PFSK-1 (cell line): Measurements from ENCODE around the gene SLC66A3.

ENCODE experiments used
- FOXP2 ChIP-seq: optimal IDR thresholded peaks from 2 replicates; pipeline ENCODE3; 2011; ENCODE audit warnings: borderline replicate concordance, control low read depth, inconsistent platforms; ENCODE audit not compliant: insufficient read depth; ENCODE audit errors: extremely low read length, extremely low read depth
- POLR2AphosphoS5 ChIP-seq: IDR thresholded peaks from 2 replicates; pipeline ENCODE4 v1.6.1; 2012; ENCODE audit warnings: low read depth, mild to moderate bottlenecking, control low read depth, low read length, moderate library complexity
- SIN3A ChIP-seq: IDR thresholded peaks from 2 replicates; pipeline ENCODE4 v1.6.1; 2012; ENCODE audit warnings: mild to moderate bottlenecking, low read length, moderate library complexity, borderline replicate concordance; ENCODE audit not compliant: insufficient read depth
- TAF1 ChIP-seq: IDR thresholded peaks from 2 replicates; pipeline ENCODE4 v1.6.1; 2012; ENCODE audit warnings: low read length, control low read depth, borderline replicate concordance; ENCODE audit not compliant: insufficient read depth
- TF ChIP-seq, protein P1 (sequence below), 2 experiments: IDR thresholded peaks; 2 replicates each; pipeline versions ENCODE4 v1.6.1 to v1.8.0; 2011 to 2012; ENCODE audit warnings: low read depth in 2 of 2, low read length in 2 of 2, control low read depth in 1 of 2, inconsistent platforms in 1 of 2, mild to moderate bottlenecking in 1 of 2, moderate library complexity in 1 of 2; ENCODE audit not compliant: insufficient read depth in 1 of 2

The SLC66A3 gene

GRCh38 chr2:11141319-11141718 lies 13.9 kb upstream of the SLC66A3 start:
- no peak for TF ChIP-seq POLR2AphosphoS5
- no peak for TF ChIP-seq FOXP2
- TF ChIP-seq TAF1: no peak
- no peak for TF ChIP-seq SIN3A
- TF ChIP-seq, protein P1, sequence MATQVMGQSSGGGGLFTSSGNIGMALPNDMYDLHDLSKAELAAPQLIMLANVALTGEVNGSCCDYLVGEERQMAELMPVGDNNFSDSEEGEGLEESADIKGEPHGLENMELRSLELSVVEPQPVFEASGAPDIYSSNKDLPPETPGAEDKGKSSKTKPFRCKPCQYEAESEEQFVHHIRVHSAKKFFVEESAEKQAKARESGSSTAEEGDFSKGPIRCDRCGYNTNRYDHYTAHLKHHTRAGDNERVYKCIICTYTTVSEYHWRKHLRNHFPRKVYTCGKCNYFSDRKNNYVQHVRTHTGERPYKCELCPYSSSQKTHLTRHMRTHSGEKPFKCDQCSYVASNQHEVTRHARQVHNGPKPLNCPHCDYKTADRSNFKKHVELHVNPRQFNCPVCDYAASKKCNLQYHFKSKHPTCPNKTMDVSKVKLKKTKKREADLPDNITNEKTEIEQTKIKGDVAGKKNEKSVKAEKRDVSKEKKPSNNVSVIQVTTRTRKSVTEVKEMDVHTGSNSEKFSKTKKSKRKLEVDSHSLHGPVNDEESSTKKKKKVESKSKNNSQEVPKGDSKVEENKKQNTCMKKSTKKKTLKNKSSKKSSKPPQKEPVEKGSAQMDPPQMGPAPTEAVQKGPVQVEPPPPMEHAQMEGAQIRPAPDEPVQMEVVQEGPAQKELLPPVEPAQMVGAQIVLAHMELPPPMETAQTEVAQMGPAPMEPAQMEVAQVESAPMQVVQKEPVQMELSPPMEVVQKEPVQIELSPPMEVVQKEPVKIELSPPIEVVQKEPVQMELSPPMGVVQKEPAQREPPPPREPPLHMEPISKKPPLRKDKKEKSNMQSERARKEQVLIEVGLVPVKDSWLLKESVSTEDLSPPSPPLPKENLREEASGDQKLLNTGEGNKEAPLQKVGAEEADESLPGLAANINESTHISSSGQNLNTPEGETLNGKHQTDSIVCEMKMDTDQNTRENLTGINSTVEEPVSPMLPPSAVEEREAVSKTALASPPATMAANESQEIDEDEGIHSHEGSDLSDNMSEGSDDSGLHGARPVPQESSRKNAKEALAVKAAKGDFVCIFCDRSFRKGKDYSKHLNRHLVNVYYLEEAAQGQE (IDR thresholded peaks at IDR 0.05; ENCODE audit: insufficient read depth in 1 of 2, low read depth in 2 of 2, low read length in 2 of 2): no peak

DNA sequence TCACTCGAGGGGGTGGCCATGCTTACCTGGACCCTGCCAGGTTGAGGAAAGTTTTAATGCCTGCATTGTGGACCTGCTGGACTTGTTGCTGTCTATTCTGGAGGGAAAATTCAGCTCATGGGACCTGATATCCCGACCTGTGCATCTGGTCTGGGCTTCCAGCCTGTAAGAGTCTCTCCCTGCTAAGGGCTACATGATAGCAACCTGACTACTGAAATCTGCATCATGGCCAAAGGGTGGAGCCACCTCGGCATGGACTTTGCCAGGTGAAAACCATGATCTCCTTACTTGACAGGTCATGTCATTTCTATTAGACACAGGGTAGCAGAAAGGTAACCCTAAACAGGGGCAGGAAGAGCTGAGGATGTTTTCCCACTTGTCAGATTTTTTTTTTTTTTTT lies 12.9 kb upstream of the SLC66A3 start:
- TF ChIP-seq, protein P1 (IDR thresholded peaks at IDR 0.05; ENCODE audit: insufficient read depth in 1 of 2, low read depth in 2 of 2, low read length in 2 of 2): no peak
- no peak for TF ChIP-seq SIN3A
- no peak for TF ChIP-seq FOXP2
- TF ChIP-seq POLR2AphosphoS5: no peak
- TF ChIP-seq TAF1: no peak

- TF ChIP-seq SIN3A (no peak), TAF1 (no peak), POLR2AphosphoS5 (no peak), FOXP2 (no peak)
- TF ChIP-seq, protein P1 (IDR thresholded peaks at IDR 0.05; ENCODE audit: insufficient read depth in 1 of 2, low read depth in 2 of 2, low read length in 2 of 2): no peak
Observed at GRCh38 chr2:11142987-11143386, 12.3 kb upstream of the SLC66A3 start.

- TF ChIP-seq TAF1 (no peak), POLR2AphosphoS5 (no peak), SIN3A (no peak)
- TF ChIP-seq, protein P1 (IDR thresholded peaks at IDR 0.05; ENCODE audit: insufficient read depth in 1 of 2, low read depth in 2 of 2, low read length in 2 of 2): no peak
Observed at GRCh38 chr2:11144077-11144737, 11.1 kb upstream of the SLC66A3 start.

- TF ChIP-seq SIN3A: no peak
- TF ChIP-seq, protein P1 (IDR thresholded peaks at IDR 0.05; ENCODE audit: insufficient read depth in 1 of 2, low read depth in 2 of 2, low read length in 2 of 2): no peak
- TF ChIP-seq TAF1: no peak
- TF ChIP-seq POLR2AphosphoS5: no peak
- no peak for TF ChIP-seq FOXP2
Observed at GRCh38 chr2:11144738-11145079, 10.6 kb upstream of the SLC66A3 start.
